GM12875 (cell line): Measurements from ENCODE around the gene VTI1B.
"Not testable (repeated sequence)": the region's sequence is repeated elsewhere in the genome, so short reads cannot be mapped to it uniquely, and the experiment has no call there.

Source experiments
- H3K4me3 ChIP-seq: one replicate; pipeline ENCODE4 v1.5.1; 2011; ENCODE audit warnings: low read depth, low read length, control low read depth
- CTCF ChIP-seq: IDR thresholded peaks from 2 replicates; pipeline ENCODE4 v1.5.1; 2011; ENCODE audit warnings: low read depth, mild to moderate bottlenecking, control low read depth, inconsistent platforms, low read length, moderate library complexity, borderline replicate concordance; ENCODE audit not compliant: insufficient read depth

The VTI1B gene

GRCh38 chr14:67710209-67710608 is 35.8 kb upstream of the VTI1B start:
- H3K4me3 ChIP-seq: no peak overlapping the region
- TF ChIP-seq CTCF: no peak

- not testable (repeated sequence) for H3K4me3 ChIP-seq
Measured at GRCh38 chr14:67709796-67710195, 35.4 kb upstream of the VTI1B start.

GRCh38 chr14:67709346-67709745 is 34.9 kb upstream of the VTI1B start:
- not testable (repeated sequence) for H3K4me3 ChIP-seq

- TF ChIP-seq CTCF: no peak
- no peak overlapping the region for H3K4me3 ChIP-seq
Measured at GRCh38 chr14:67705211-67705610, 30.8 kb upstream of the VTI1B start.

- H3K4me3 ChIP-seq: no peak overlapping the region
Measured at GRCh38 chr14:67704484-67705089, 30.2 kb upstream of the VTI1B start.

GRCh38 chr14:67703997-67704396 is 29.6 kb upstream of the VTI1B start:
- TF ChIP-seq CTCF: no peak
- H3K4me3 ChIP-seq: no peak overlapping the region

More at GRCh38 chr14:67704484-67705089, 30.2 kb upstream of the VTI1B start:
- TF ChIP-seq CTCF: peak; percentile 66; the same call in 1 of the 2 replicates

GRCh38 chr14:67701492-67701891 is 27.1 kb upstream of the VTI1B start, which contains the start of gene RDH12:
TSS of gene RDH12 (plus strand) at chr14:67701886. CDS start at chr14:67722643, 20,757 bp downstream.
- H3K4me3 ChIP-seq: not testable (repeated sequence)

GRCh38 chr14:67698179-67698578 is 23.7 kb upstream of the VTI1B start:
- no peak for TF ChIP-seq CTCF
- no peak overlapping the region for H3K4me3 ChIP-seq

- no peak for TF ChIP-seq CTCF
- H3K4me3 ChIP-seq: no peak overlapping the region
Measured at GRCh38 chr14:67697006-67697405, 22.6 kb upstream of the VTI1B start.
